ENCODE data around the gene ADPRHL1.

Gene ADPRHL1

GRCh38 chr13:113367020-113367560, 86.2 kb downstream of the ADPRHL1 start:
- DNase-seq (ENCODE audit: low read depth): no peak

GRCh38 chr13:113365971-113366588, 87.2 kb downstream of the ADPRHL1 start:
- no peak for DNase-seq (ENCODE audit: low read depth)

DNA sequence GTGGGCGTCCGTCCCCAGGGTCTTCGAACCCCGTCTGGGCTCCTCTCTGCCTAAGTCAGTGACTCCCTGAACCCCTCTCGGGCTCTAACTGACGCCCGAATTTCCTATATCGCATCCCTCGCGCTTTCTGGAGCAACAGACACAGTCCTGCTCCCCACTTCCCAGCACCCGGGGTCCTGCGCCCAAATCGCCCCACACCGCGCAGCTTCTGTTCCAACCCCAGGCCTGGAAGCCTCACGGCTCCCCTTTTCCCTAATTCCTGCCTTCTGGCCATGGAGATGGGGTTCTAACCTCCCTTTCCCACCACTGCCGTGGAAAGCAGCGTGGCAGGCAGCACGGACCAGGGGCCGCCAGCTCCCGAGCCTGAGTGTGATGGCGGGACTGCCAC, 87.7 kb downstream of the ADPRHL1 start:
- DNase-seq (ENCODE audit: low read depth): no peak

- no peak for DNase-seq (ENCODE audit: low read depth)
Observed at GRCh38 chr13:113364901-113365582, 88.2 kb downstream of the ADPRHL1 start.

GRCh38 chr13:113364311-113364889, 88.9 kb downstream of the ADPRHL1 start:
- no peak for DNase-seq (ENCODE audit: low read depth)

GRCh38 chr13:113361406-113361805, 91.9 kb downstream of the ADPRHL1 start:
- no peak for DNase-seq (ENCODE audit: low read depth)

DNA sequence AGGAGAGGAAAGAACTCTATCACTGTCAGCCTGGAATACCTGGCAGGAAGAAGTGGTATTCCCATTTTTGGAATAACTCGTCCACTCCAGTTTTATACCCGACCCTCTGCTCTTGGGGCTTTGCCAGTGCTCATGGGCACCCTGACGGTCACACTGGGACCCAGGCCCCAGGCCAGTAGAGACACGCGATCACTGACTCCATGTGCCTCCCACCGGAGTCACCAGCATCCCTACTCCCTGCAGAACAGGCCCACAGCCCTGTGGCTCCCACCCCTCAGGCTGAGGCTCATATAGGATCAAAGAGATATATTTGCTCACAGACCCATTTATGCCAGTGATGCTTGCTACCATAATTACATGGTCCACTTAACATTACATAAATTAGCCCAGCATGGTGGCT, 92.8 kb downstream of the ADPRHL1 start:
- DNase-seq (ENCODE audit: low read depth): no peak

DNA sequence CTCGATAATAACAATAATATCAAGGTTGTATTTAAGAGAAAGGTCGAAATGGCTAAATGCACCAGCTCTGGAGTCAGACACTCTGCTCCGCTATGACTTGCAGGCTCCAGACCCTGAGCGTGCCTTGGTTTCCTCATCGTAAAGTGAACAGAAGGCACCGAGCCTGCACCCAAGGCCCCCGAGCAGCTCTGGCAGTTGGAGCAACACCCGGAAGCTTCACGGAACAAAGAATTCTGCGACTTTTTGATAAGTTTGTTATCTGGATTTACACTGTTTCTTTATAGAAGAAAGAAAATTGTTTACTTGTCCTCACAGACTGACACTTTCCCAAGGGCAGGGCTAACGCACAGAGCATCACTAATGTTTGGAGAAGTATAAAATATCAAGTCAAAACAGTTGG, 93.7 kb downstream of the ADPRHL1 start:
- no peak for DNase-seq (ENCODE audit: low read depth)

DNA sequence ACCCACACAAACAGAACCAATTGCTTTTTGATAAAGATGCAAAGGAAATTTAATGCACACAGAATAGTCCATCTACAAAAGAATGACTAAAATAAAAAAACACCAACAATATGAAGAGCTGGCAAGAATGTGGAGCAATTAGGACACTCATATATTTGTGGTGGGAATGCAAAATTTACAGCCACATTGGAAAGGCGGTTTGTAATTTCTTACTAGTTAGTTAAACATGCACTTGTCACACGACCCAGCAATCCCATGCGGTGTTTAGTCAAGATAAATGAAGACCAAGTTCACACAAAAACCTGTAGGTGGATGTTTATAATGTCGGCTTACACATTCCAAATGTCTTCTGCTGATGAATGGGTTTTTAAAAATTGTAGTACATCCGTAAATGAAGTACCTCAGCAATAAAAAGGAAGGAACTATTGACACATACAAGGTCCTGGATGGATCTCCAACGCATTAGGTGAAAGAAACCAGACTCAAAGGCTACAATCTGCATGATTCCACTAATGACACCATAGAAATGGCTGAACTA, 94.6 kb downstream of the ADPRHL1 start:
- DNase-seq (ENCODE audit: low read depth): no peak

DNA sequence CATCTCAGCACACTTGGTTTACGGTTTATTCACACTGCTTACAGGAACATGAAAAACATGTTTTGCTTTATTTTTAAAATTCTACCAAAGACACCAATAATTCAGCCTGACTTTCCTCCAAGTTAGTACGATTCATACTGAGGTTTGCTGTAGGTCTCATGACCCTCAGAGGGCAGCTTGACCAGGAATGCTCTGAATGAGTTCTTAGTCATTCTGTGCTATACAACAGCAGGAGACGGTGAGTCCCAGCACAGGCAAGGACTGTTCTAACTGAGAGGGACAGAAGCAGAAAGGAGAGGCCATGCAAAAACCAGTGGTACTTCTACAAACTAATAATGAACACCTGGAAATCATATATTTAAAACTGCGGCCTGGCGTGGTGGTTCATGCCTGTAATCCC, 95.8 kb downstream of the ADPRHL1 start:
- no peak for DNase-seq (ENCODE audit: low read depth)

DNA sequence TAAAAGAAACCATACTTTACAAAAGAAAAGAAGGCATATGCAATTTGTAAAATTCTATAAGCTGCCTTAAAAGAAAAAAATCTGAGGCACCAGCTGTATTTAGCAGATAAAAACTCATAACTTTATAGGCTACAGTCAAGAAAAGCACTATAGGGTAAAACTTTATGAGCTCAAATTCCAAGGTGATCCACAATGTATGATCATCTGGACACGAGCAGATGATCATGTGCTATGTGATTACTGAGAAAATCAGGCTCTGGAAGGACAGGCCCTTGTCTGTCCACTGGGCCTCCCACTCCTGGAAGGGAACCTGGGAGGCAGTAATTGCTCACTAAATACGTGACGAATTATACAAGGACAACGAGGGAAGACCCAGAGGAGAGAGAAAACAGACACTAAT, 96.7 kb downstream of the ADPRHL1 start:
- DNase-seq (ENCODE audit: low read depth): no peak

DNA sequence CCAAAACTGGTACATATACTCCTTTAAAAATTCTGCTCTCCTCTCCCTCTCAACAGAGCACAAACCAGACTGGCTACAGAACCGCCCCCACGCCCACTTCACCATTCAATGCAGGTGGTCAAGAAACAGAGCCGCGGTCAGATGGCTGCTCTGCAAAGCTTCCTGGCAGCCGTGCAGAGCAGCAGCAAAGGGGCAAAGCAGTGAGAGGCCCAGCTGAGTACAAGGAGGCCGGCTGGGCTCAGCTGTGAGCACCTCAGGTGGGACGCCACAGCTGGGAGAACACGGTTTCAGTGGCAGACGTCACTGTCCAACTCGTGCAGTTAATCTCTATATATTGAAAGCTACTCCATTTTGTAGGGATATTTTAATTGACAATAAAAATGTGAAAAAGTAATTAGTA, 97.7 kb downstream of the ADPRHL1 start:
- no peak for DNase-seq (ENCODE audit: low read depth)

GRCh38 chr13:113354831-113355610, 98.3 kb downstream of the ADPRHL1 start:
- DNase-seq (ENCODE audit: low read depth): no peak

DNA sequence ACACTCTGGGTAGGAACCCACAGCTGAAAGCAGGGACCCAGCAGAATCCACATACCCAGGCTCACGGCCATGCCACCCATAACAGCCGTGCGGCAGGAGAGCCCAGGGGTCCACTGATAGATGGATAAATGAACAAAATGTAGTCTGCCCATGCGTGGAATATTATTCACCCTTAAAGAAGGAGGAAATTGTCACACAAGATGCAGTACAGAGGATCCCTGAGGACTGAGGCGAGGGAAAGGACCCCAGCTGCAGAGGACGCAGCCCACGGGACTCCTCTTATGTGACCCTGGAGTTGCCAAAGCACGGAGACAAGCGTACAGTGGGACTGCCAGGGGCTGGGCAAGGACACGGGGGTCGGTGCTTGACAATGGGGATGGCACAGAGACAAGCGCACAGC, 100.0 kb downstream of the ADPRHL1 start:
- DNase-seq (ENCODE audit: low read depth): no peak

- no peak for DNase-seq (ENCODE audit: low read depth)
Observed at GRCh38 chr13:113351514-113352026, 101.7 kb downstream of the ADPRHL1 start.

DNA sequence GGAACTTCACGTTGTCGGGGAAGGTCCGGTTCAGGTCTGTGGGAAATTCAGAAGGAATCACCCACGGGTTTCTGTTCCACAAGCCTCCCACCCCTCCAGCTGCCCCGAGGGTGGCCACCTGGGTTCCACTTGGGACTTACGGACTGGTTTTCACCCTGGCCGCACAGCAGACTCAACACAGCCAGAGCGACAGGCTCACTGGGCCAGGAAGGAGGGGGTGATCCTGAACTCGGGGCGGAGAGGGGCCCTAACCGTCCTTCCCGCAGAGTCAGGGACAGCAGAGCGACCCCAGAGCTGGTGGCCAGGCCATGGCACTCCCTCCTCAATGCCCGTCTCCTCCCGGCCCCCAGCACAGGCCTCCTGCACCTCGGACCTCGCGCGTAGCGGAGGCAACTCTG, 102.4 kb downstream of the ADPRHL1 start:
- no peak for DNase-seq (ENCODE audit: low read depth)

- no peak for DNase-seq (ENCODE audit: low read depth)
Observed at GRCh38 chr13:113350065-113350937, 103.0 kb downstream of the ADPRHL1 start.

Data from fibroblast of the conjunctiva (primary cell).